ENCODE measurements around the gene MEOX1.

MEOX1 gene

DNA sequence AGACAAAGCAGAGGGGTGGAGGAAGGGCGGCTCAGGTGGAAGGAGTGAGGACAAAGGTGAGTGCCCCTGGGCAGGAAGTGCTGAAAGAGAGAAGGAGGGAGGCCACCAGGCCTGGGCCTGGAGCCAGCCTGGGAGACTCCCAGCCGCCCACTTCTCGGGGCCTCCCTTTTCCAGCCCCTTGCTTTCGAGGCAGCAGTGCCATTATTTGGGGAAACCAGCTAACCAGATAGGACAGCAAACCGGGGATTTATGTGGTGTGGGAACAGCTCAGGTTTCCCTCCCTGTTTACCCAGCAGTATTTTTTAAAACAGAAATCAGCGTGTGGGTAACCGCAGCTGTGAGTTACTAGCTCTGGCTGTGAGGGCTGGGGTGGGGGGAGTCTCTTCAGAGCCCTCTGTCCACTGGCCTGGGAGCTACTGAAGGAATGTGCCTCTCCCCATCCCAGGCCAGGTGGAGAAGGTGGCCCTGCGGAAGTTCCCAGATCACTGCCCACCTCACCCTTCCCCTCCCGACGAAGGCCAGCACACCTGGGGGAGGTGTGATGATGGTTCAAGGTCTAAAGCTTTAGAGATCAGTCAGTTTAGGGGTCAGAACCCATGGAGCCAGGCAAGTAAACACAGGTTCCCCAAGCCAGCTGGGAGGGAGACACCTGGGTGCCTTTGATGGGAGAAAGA is 8.4 kb upstream of the MEOX1 start:
- peak overlapping the region; percentile 48 for H3K27ac ChIP-seq
- no peak for TF ChIP-seq CTCF (conservative IDR thresholded peaks at IDR 0.05)

DNA sequence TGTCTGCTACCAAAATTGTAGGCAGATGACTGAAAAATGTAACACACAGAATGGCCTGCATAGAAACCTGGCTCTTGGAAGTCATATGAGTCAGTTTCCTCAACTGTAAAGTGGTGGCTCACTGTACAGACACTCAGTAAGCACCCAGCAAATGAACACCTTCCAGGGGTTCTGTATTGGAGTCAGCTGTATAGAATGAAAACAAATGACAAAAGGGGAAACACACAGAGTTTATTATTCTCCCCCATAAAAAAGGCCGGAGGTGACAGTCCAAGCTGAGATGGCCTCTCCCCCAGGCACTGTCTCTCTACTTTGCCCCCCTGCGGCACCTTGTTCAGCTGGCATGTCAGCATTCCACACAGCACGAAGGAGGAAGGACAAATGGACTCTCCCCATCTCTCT is 6.2 kb upstream of the MEOX1 start:
- no peak for TF ChIP-seq CTCF (conservative IDR thresholded peaks at IDR 0.05)
- no peak overlapping the region for H3K27ac ChIP-seq

DNA sequence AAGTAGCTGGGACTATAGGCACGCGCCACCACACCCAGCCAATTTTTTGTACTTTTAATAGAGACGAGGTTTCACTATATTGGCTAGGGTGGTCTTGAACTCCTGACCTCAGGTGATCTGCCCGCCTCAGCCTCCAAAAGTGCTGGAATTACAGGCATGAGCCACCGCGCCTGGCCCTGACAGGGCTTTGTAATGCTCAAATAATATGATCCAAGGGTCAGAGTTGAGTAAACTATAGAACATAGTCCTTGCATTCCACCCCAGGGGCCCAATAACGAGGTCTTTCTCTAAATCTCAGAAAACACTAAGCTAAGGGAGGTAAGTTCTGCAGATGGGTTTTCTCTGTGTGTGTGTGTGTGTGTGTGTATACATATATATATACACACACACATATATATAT is 5.8 kb upstream of the MEOX1 start:
- H3K27ac ChIP-seq = no peak overlapping the region
- no peak for TF ChIP-seq CTCF (conservative IDR thresholded peaks at IDR 0.05)

GRCh38 chr17:43665937-43666236 is 4.2 kb upstream of the MEOX1 start:
- H3K27ac ChIP-seq = no peak overlapping the region
- TF ChIP-seq CTCF (conservative IDR thresholded peaks at IDR 0.05) = no peak

GRCh38 chr17:43665084-43665936 is 3.6 kb upstream of the MEOX1 start:
- no peak for TF ChIP-seq CTCF (conservative IDR thresholded peaks at IDR 0.05)

DNA sequence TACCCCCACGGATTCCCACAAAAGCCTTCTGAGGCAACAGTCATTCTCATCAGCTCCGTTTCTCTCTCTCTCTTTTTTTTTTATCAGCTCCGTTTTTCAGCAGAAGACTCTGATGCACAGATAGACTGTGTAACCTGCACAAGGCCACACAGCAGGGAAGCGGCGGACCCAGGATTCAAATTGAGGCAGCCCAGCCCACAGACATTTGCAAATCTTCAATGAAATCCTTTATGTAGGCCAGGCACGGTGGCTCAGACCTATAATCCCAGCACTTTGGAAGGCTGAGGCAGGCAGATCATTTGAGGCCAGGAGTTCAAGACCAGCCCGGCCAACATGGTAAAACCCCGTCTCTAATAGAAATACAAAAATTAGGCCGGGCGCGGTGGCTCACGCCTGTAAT is 2.4 kb upstream of the MEOX1 start:
- no peak overlapping the region for H3K27ac ChIP-seq
- TF ChIP-seq CTCF (conservative IDR thresholded peaks at IDR 0.05) = no peak

More at GRCh38 chr17:43665084-43665936, 3.6 kb upstream of the MEOX1 start:
- no peak overlapping the region for H3K27ac ChIP-seq

GRCh38 chr17:43663383-43663782 is 1.7 kb upstream of the MEOX1 start:
- TF ChIP-seq CTCF (conservative IDR thresholded peaks at IDR 0.05) = no peak
- H3K27ac ChIP-seq = no peak overlapping the region

Data from VCaP (cell line).